OCI-LY7 (cell line): Measurements from ENCODE around the gene VPS37C.

ENCODE experiments used
- EZH2phosphoT487 ChIP-seq: fragments of 200-600 bp; sonication (generic); IDR thresholded peaks from 2 replicates; pipeline ENCODE4 v1.6.1; 2018; ENCODE audit warnings: low read depth, borderline replicate concordance, mild to moderate bottlenecking, mixed run types, antibody characterized with exemption, low read length, moderate library complexity, mixed read lengths
- TF ChIP-seq, protein P1 (sequence below): fragments of 200-600 bp; sonication (generic); conservative IDR thresholded peaks from 2 replicates; pipeline ENCODE4 v1.5.1; 2014; ENCODE audit warnings: mild to moderate bottlenecking, antibody characterized with exemption, low read length, moderate library complexity, mixed read lengths

DNA sequence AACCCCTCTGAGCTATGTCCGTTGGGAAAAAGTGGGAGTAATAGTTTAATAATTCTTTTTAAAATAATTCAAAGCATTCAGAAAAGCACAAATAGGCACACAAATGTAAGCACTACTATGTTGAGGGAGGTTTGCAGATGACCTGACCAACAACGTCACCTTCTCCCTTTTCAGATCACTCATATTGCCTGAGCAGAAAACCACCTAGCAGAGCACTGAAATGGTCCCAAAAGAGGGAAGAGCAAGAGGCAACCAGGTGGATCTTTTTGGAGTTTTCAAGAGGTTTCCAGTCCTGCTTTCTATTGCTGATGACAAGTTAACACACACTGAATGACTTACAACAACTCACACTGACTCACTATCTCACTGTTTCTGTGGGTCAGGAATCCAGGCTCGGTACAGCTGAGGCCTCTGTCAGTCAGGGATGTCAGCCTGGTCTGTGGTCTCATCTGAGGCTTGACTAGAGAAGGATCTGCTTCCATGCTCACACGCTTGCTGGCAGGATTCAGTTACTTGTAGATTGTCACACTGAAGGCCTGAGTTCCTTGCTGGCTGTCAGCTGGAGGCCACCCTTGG, 37.8 kb upstream of the VPS37C start:
- TF ChIP-seq, protein P1, sequence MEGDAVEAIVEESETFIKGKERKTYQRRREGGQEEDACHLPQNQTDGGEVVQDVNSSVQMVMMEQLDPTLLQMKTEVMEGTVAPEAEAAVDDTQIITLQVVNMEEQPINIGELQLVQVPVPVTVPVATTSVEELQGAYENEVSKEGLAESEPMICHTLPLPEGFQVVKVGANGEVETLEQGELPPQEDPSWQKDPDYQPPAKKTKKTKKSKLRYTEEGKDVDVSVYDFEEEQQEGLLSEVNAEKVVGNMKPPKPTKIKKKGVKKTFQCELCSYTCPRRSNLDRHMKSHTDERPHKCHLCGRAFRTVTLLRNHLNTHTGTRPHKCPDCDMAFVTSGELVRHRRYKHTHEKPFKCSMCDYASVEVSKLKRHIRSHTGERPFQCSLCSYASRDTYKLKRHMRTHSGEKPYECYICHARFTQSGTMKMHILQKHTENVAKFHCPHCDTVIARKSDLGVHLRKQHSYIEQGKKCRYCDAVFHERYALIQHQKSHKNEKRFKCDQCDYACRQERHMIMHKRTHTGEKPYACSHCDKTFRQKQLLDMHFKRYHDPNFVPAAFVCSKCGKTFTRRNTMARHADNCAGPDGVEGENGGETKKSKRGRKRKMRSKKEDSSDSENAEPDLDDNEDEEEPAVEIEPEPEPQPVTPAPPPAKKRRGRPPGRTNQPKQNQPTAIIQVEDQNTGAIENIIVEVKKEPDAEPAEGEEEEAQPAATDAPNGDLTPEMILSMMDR = no peak
- TF ChIP-seq EZH2phosphoT487 = no peak
